Ascending aorta (tissue), 2 donors: ENCODE measurements around the gene EML6. TPM values are rescaled to one million over a fixed set of nuclear protein-coding genes. Genes with fewer than 3 reads are reported as not detected.

Experiments
- DNase-seq, 2 donors: peaks; one replicate each; pipeline ENCODE4 v3.0.0-alpha.2; 2019; ENCODE audit warnings: low spot score in 2 of 2
- H3K27ac ChIP-seq, 2 donors: fragments of 200-600 bp; sonication (generic); one replicate each; pipeline ENCODE4 v1.5.1; 2016 to 2017; ENCODE audit warnings: mild to moderate bottlenecking in 1 of 2
- H3K27me3 ChIP-seq: fragments of 200-600 bp; sonication (generic); one replicate; pipeline ENCODE4 v1.5.1; 2017
- H3K36me3 ChIP-seq, 2 donors: fragments of 200-600 bp; sonication (generic); one replicate each; pipeline ENCODE4 v1.5.1; 2016
- H3K4me1 ChIP-seq, 2 donors: fragments of 200-600 bp; sonication (generic); one replicate each; pipeline ENCODE4 v1.5.1; 2016 to 2017; ENCODE audit warnings: mild to moderate bottlenecking in 1 of 2
- H3K4me3 ChIP-seq, 2 donors: fragments of 200-600 bp; sonication (generic); one replicate each; pipeline ENCODE4 v1.5.1; 2016 to 2017; ENCODE audit warnings: mild to moderate bottlenecking in 1 of 2
- H3K9me3 ChIP-seq, 2 donors: fragments of 200-600 bp; sonication (generic); one replicate each; pipeline ENCODE4 v1.5.1; 2016
- CTCF ChIP-seq, 3 experiments: fragments of 200-600 bp in 2 of 3; fragments of 450-650 bp in 1 of 3; sonication (generic) in 2 of 3; IDR thresholded peaks; one replicate each; pipeline ENCODE4 v1.5.1; 2016 to 2019; ENCODE audit warnings: antibody characterized with exemption in 3 of 3, mild to moderate bottlenecking in 1 of 3, moderate library complexity in 1 of 3
- intact Hi-C: fragments of 100-400 bp; cut with DNase I; formaldehyde crosslinking; loops from one replicate; pipeline ENCODE4 v1.15.1; 2023
- total RNA-seq: library from RNA; depleted of rRNA; stranded (reverse); fragments of >200 nt; gene quantifications from one replicate; pipeline ENCODE4 v1.1.0, GENCODE V29; 2016

The EML6 gene
- total RNA-seq, 1 donor from 2014 or later: not detected

GRCh38 chr2:54859997-54860701 lies 136.7 kb downstream of the EML6 start:
- intact Hi-C loops: no loop called here
- Histone ChIP-seq H3K27ac (no peak overlapping the region), H3K4me1 (no peaks in the 10 kb centered on the region), H3K4me3 (no peak overlapping the region), H3K27me3 (no peaks in the 10 kb centered on the region), H3K36me3 (no peaks in the 10 kb centered on the region), H3K9me3 (no peaks in the 10 kb centered on the region)
- no peak for DNase-seq
- no peak for TF ChIP-seq CTCF (IDR thresholded peaks at IDR 0.05)

DNA sequence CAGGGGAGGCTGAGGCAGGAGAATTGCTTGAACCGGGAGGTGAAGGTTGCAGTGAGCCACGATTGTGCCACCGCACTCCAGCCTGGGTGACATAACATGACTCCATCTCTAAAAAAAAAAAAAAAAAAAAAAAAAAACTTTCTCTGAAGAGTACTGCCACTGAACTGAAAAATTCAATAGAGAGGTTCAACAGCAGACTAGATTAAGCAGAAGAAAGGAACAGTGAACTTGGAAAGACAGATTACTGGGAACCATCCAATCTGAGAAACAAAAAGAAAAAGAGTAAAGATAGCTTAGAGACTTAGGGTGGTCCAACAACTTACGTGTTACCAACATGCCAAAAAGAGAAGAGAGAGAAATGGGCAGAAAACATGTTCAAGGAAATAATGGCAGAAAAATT lies 138.8 kb downstream of the EML6 start:
- H3K4me3 ChIP-seq: no peak overlapping the region
- H3K27me3 ChIP-seq: no peaks in the 10 kb centered on the region
- no peaks in the 10 kb centered on the region for H3K36me3 ChIP-seq
- no peaks in the 10 kb centered on the region for H3K4me1 ChIP-seq
- H3K27ac ChIP-seq: no peak overlapping the region
- intact Hi-C loops: no loop called here
- DNase-seq: no peak
- no peak for TF ChIP-seq CTCF (IDR thresholded peaks at IDR 0.05)
- no peaks in the 10 kb centered on the region for H3K9me3 ChIP-seq

- no peak for DNase-seq
- no peak for TF ChIP-seq CTCF (IDR thresholded peaks at IDR 0.05)
- Histone ChIP-seq H3K27ac (no peak overlapping the region), H3K27me3 (no peaks in the 10 kb centered on the region), H3K9me3 (no peaks in the 10 kb centered on the region), H3K4me3 (no peak overlapping the region), H3K36me3 (no peaks in the 10 kb centered on the region), H3K4me1 (no peaks in the 10 kb centered on the region)
- intact Hi-C loops: no loop called here
These were observed 139.3 kb downstream of the EML6 start for GRCh38 chr2:54862742-54863141.

DNA sequence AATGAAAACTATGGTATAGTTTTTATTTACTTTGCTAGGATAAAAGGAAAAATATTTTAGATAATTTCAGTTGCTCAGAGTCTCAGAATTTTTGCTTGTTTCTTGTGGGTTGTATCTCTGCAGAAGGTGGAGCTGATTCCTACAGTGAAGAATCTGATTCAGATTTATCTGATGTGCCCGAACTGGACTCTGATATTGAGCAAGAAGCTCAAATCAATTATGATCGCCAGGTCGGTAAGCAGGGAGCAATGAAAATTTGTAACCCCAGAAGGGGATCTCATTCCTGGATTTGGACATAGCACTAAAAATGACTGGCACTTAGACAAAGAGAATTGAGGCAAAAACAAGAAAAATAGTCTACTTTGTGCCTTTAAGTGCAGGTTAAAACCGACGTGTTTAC lies 140.2 kb downstream of the EML6 start:
- no peaks in the 10 kb centered on the region for H3K4me1 ChIP-seq
- H3K4me3 ChIP-seq: no peak overlapping the region
- no peaks in the 10 kb centered on the region for H3K9me3 ChIP-seq
- intact Hi-C loops: no loop called here
- no peaks in the 10 kb centered on the region for H3K27me3 ChIP-seq
- TF ChIP-seq CTCF (IDR thresholded peaks at IDR 0.05): no peak
- DNase-seq: no peak
- no peak overlapping the region for H3K27ac ChIP-seq
- H3K36me3 ChIP-seq: no peaks in the 10 kb centered on the region

DNA sequence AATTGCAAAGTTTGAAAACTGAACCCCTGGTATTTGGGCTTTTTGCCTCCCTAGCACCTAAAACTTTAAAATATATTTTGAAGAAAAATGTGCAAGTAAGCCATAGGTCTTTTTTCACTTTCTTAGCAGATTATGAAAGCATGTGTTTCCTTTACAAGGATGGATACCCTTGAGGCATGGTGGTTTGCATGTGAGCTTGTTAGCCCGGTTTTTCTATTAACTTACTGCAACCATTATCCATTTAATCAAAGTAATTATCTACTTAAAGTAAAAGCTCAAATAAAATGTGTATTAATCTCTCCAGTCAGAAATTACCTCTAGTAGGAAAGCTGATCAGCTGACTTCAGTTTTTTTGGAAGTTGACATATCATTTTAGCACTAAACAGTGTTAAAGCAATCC lies 140.6 kb downstream of the EML6 start:
- TF ChIP-seq CTCF (IDR thresholded peaks at IDR 0.05): no peak

GRCh38 chr2:54864727-54865126 lies 141.3 kb downstream of the EML6 start:
- H3K27ac ChIP-seq: no peak overlapping the region
- no peak for DNase-seq
- TF ChIP-seq CTCF (IDR thresholded peaks at IDR 0.05): no peak
- no peaks in the 10 kb centered on the region for H3K9me3 ChIP-seq
- intact Hi-C loops: no loop called here
- no peaks in the 10 kb centered on the region for H3K4me1 ChIP-seq
- H3K36me3 ChIP-seq: no peaks in the 10 kb centered on the region
- H3K4me3 ChIP-seq: no peak overlapping the region
- no peaks in the 10 kb centered on the region for H3K27me3 ChIP-seq

More for the DNA sequence above, 140.6 kb downstream of the EML6 start:
- H3K27ac ChIP-seq: no peak overlapping the region
- no peaks in the 10 kb centered on the region for H3K27me3 ChIP-seq
- H3K9me3 ChIP-seq: no peaks in the 10 kb centered on the region
- no peaks in the 10 kb centered on the region for H3K36me3 ChIP-seq
- H3K4me1 ChIP-seq: no peaks in the 10 kb centered on the region
- intact Hi-C loops: no loop called here
- DNase-seq: no peak
- H3K4me3 ChIP-seq: no peak overlapping the region
